WTC11 (cell line): ENCODE results near the gene ABCC2.

ENCODE experiments used
- CREB1 ChIP-seq: sonication (generic); formaldehyde crosslinking; IDR thresholded peaks from 2 replicates; pipeline ENCODE4 v1.8.0; 2023; ENCODE audit warnings: mild to moderate bottlenecking, missing genetic modification reagents
- KAT7 ChIP-seq: sonication (generic); formaldehyde crosslinking; IDR thresholded peaks from 2 replicates; pipeline ENCODE4 v1.8.1; 2023; ENCODE audit warnings: missing genetic modification reagents, mild to moderate bottlenecking, borderline replicate concordance
- MAX ChIP-seq: sonication (generic); formaldehyde crosslinking; IDR thresholded peaks from 2 replicates; pipeline ENCODE4 v1.8.0; 2022; ENCODE audit warnings: mild to moderate bottlenecking, missing genetic modification reagents
- PRRX2 ChIP-seq: fragments of 250-450 bp; sonication (Bioruptor Pico); IDR thresholded peaks from 2 replicates; pipeline ENCODE4 v1.8.0; 2021; ENCODE audit warnings: mild to moderate bottlenecking
- TEAD4 ChIP-seq: sonication (generic); formaldehyde crosslinking; IDR thresholded peaks from 2 replicates; pipeline ENCODE4 v1.8.0; 2022; ENCODE audit warnings: mild to moderate bottlenecking, missing genetic modification reagents
- TF ChIP-seq, protein P1 (sequence below): sonication (generic); formaldehyde crosslinking; IDR thresholded peaks from 2 replicates; pipeline ENCODE4 v1.8.1; 2022; ENCODE audit warnings: missing genetic modification reagents, borderline replicate concordance

DNA sequence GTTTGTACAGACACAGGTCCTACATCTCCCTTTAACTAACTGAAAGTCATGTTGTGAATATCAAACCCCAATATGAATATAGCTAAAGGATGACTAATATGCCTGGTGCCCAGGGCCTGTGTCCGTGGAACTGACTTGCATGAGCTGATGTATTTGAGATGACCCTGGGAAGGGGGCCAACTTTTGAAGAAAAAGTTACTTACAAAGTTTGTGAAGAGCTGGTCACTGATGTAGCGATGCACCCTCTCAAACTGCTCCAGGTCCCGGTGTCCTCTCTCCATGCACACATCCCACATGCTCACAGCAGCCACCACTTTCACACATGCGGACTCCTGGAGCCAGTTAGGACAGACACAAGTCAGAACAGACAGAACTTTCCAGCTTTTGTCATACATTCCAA, 106.2 kb downstream of the ABCC2 start:
- TF ChIP-seq KAT7 (CRISPR knock-in tag), result no peak
- no peak for TF ChIP-seq TEAD4 (CRISPR knock-in tag)
- TF ChIP-seq, protein P1, sequence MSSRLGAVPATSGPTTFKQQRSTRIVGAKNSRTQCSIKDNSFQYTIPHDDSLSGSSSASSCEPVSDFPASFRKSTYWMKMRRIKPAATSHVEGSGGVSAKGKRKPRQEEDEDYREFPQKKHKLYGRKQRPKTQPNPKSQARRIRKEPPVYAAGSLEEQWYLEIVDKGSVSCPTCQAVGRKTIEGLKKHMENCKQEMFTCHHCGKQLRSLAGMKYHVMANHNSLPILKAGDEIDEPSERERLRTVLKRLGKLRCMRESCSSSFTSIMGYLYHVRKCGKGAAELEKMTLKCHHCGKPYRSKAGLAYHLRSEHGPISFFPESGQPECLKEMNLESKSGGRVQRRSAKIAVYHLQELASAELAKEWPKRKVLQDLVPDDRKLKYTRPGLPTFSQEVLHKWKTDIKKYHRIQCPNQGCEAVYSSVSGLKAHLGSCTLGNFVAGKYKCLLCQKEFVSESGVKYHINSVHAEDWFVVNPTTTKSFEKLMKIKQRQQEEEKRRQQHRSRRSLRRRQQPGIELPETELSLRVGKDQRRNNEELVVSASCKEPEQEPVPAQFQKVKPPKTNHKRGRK, result no peak
- no peak for TF ChIP-seq MAX (CRISPR knock-in tag)
- TF ChIP-seq CREB1 (CRISPR knock-in tag), result no peak
- no peak for TF ChIP-seq PRRX2 (CRISPR knock-in tag)
